Coronary artery (tissue), 2 donors: ENCODE results near the gene CNTN1.

ENCODE experiments used
- DNase-seq: peaks from one replicate; pipeline ENCODE4 v3.0.0-alpha.2; 2017; ENCODE audit warnings: low spot score
- H3K27ac ChIP-seq, 2 donors: fragments of 200-600 bp; sonication (generic); one replicate each; pipeline ENCODE4 v1.5.1; 2016 to 2019
- H3K4me3 ChIP-seq: fragments of 200-600 bp; sonication (generic); 2 replicates; pipeline ENCODE4 v1.5.1; 2016; ENCODE audit warnings: mild to moderate bottlenecking, moderate library complexity
- CTCF ChIP-seq: fragments of 200-600 bp; sonication (generic); IDR thresholded peaks from one replicate; pipeline ENCODE4 v1.5.1; 2019; ENCODE audit warnings: antibody characterized with exemption

The CNTN1 gene

DNA sequence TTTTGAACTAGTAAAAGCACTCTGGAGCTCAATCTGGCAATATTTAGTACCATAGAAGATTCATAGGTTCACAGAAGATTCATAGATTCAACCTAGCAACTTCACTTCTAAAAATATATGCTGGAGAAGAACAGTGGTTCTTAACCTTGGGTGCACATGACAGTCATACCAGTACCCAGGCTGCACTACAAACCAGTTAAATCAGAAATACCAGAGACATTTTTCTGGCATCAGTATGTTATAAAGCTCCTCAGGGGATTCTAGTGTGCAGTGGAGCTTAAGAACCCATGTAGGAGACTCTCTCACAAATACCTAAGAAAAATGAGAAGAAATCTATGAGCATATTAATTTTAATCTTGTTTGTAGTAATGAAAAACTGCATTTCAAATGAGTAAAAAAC is 46.6 kb downstream of the CNTN1 start:
- H3K27ac ChIP-seq = no peak overlapping the region
- TF ChIP-seq CTCF = no peak
- no peak overlapping the region for H3K4me3 ChIP-seq
- DNase-seq = no peak

DNA sequence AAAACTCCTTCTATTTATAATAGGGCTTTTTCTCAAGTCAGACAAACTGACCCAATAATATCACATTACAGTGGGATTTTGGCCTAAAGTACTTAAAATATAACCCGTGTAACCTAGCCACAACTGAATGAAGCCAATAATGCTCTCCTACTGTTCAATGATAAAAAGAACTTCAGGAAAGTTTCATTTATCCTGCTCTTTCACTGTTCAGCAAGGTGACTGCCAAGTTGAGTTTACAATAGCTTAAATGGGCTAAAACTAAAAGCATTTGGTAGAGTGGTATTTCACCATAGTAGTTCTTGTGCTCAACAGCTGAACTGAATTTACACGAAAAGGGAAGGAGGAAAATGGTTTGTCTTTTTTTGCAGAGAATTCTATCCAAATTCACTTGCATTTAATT is 49.8 kb downstream of the CNTN1 start:
- Histone ChIP-seq H3K27ac (no peak overlapping the region), H3K4me3 (no peak overlapping the region)
- TF ChIP-seq CTCF = no peak
- DNase-seq = no peak

- TF ChIP-seq CTCF = no peak
- DNase-seq = no peak
- Histone ChIP-seq H3K4me3 (no peak overlapping the region), H3K27ac (no peak overlapping the region)
These were observed 53.1 kb downstream of the CNTN1 start for GRCh38 chr12:40745386-40745785.

DNA sequence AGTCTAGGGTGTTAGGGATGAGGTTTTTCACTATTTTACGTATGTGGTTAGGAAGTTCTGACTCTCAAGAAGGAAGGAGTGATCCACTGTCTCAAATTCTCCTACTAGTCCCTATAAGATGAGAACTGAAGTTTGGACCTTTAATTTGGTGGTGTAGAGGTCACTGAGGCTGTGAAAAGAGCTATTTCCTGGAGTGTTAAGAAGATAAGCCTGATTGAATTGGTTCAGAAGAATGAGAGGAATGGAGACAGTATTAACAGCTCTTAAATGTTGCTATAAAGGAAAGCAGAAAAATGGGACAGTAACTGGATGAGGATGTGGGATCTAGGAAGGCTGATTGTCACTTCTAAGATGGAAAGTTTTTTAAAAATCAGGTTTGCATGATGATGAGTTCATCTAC is 57.6 kb downstream of the CNTN1 start:
- Histone ChIP-seq H3K4me3 (no peak overlapping the region), H3K27ac (no peak overlapping the region)
- TF ChIP-seq CTCF = no peak
- no peak for DNase-seq

- TF ChIP-seq CTCF = no peak
- no peak overlapping the region for H3K27ac ChIP-seq
These were observed 59.8 kb downstream of the CNTN1 start for GRCh38 chr12:40752011-40752410.

GRCh38 chr12:40760821-40761220 is 68.6 kb downstream of the CNTN1 start:
- H3K27ac ChIP-seq = no peak overlapping the region
- TF ChIP-seq CTCF = no peak
- H3K4me3 ChIP-seq = no peak overlapping the region
- DNase-seq = no peak

More at GRCh38 chr12:40752011-40752410, 59.8 kb downstream of the CNTN1 start:
- no peak for DNase-seq
- H3K4me3 ChIP-seq = no peak overlapping the region

DNA sequence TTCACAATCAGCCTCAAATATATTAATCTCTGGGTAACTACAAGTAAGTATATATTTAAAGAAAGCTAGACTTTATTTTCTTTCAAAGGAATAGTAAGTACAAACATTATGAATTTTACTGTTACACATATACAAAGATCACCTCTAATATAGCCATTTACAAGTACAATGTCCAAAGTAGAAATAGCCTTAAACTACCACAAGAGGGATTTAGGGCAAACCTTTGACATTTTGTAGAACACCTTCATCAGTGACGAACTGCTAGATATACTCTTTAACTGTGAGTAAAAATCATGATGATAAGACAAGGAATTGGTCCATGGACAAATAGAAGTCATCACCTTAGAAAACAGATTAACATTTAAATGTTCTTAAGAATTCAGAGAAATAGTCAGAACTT is 69.8 kb downstream of the CNTN1 start:
- Histone ChIP-seq H3K27ac (no peak overlapping the region), H3K4me3 (no peak overlapping the region)
- no peak for DNase-seq
- no peak for TF ChIP-seq CTCF
